Panc1 (cell line): Measurements from ENCODE around the gene ZFP1. TPM values are rescaled to one million over a fixed set of nuclear protein-coding genes. Genes with fewer than 3 reads are reported as not detected.

ENCODE experiments used
- ATAC-seq: fragments of 200-7000 bp; cut with Tn5 transposase; 2 replicates; pipeline ENCODE4 v1.9.1; 2020; ENCODE audit warnings: mild to moderate bottlenecking, moderate library complexity
- BruUV-seq: library from RNA; stranded (reverse); fragments of 400-500 nt; replicated peaks from 2 replicates; lab custom pipeline; 2021; lab: Mats Ljungman, UMichigan
- CTCF ChIA-PET: fragments of 300-600 bp; sonication (Branson Sonifier 250); formaldehyde crosslinking; loops from one replicate; lab custom pipeline; 2022; ENCODE audit warnings: antibody characterized with exemption; lab: Charles Lee
- POLR2A ChIA-PET: fragments of 300-600 bp; sonication (Branson Sonifier 250); formaldehyde crosslinking; loops from one replicate; lab custom pipeline; 2022; ENCODE audit warnings: antibody characterized with exemption; lab: Charles Lee
- DNase-seq: peaks from one replicate; pipeline ENCODE4 v3.0.0-alpha.2; 2010; ENCODE audit warnings: low read depth, low spot score
- H3K27ac ChIP-seq: 2 replicates; pipeline ENCODE4 v1.5.1; 2011; ENCODE audit warnings: mild to moderate bottlenecking, low read length, inconsistent platforms
- H3K27me3 ChIP-seq: fragments of 200-500 bp; sonication (Bioruptor generic); 2 replicates; pipeline ENCODE4 v1.6.0; 2014; ENCODE audit warnings: low read length, inconsistent platforms; ENCODE audit not compliant: control insufficient read depth, insufficient read depth
- H3K36me3 ChIP-seq: fragments of 200-500 bp; sonication (Bioruptor generic); 2 replicates; pipeline ENCODE4 v1.5.1; 2014; ENCODE audit warnings: inconsistent platforms, mild to moderate bottlenecking, low read length, moderate library complexity; ENCODE audit not compliant: control insufficient read depth, insufficient read depth
- H3K4me1 ChIP-seq: 2 replicates; pipeline ENCODE4 v1.5.1; 2011; ENCODE audit warnings: inconsistent platforms, mild to moderate bottlenecking, low read length, moderate library complexity; ENCODE audit not compliant: control insufficient read depth, insufficient read depth
- H3K4me3 ChIP-seq, 2 experiments: 2 replicates each; pipeline ENCODE4 v1.5.1; 2011 to 2012; ENCODE audit warnings: low read depth in 2 of 2, low read length in 2 of 2, mild to moderate bottlenecking in 2 of 2, inconsistent platforms in 1 of 2, moderate library complexity in 1 of 2
- H3K9me3 ChIP-seq: fragments of 200-500 bp; sonication (Bioruptor generic); 2 replicates; pipeline ENCODE4 v1.5.1; 2014; ENCODE audit warnings: low read depth, mild to moderate bottlenecking, inconsistent platforms, low read length, moderate library complexity; ENCODE audit not compliant: control insufficient read depth, insufficient read depth
- POLR2AphosphoS5 ChIP-seq: IDR thresholded peaks from 2 replicates; pipeline ENCODE4 v1.6.1; 2012; ENCODE audit warnings: mild to moderate bottlenecking, low read depth, low read length, moderate library complexity
- SIN3A ChIP-seq: IDR thresholded peaks from 2 replicates; pipeline ENCODE4 v1.6.1; 2012; ENCODE audit warnings: low read depth, mild to moderate bottlenecking, low read length, moderate library complexity, borderline replicate concordance; ENCODE audit not compliant: insufficient read depth
- TCF7L2 ChIP-seq: IDR thresholded peaks from 2 replicates; pipeline ENCODE4 v1.6.1; 2011; ENCODE audit warnings: mild to moderate bottlenecking, low read depth, low read length, inconsistent platforms
- in situ Hi-C: cut with HindIII; loops from 2 replicates; pipeline ENCODE4 v1.10.0; 2016; ENCODE audit warnings: low sequenced_read_pairs, low pct_unique_long_range_greater_than_20kb
- intact Hi-C: fragments of 100-400 bp; cut with micrococcal nuclease; formaldehyde crosslinking; loops from one replicate; pipeline ENCODE4 v1.10.0; 2022; ENCODE audit not compliant: unreplicated experiment
- total RNA-seq: library from RNA; stranded (reverse); gene quantifications from one replicate; pipeline ENCODE4 v1.2.1, GENCODE V29; 2021; ENCODE audit not compliant: unreplicated experiment
- TF ChIP-seq, protein P1 (sequence below): fragments of 450-650 bp; IDR thresholded peaks from 2 replicates; pipeline ENCODE4 v1.5.1; 2017; ENCODE audit warnings: mild to moderate bottlenecking
- TF ChIP-seq, protein P2 (sequence below), 2 experiments: IDR thresholded peaks; 2 replicates each; pipeline ENCODE4 v1.6.1; 2011 to 2012; ENCODE audit warnings: low read depth in 2 of 2, control low read depth in 1 of 2, low read length in 1 of 2, mild to moderate bottlenecking in 1 of 2, moderate library complexity in 1 of 2; ENCODE audit not compliant: insufficient read depth in 1 of 2

ZFP1 gene
- total RNA-seq, 1 experiment from 2014 or later, result 10.0 TPM

DNA sequence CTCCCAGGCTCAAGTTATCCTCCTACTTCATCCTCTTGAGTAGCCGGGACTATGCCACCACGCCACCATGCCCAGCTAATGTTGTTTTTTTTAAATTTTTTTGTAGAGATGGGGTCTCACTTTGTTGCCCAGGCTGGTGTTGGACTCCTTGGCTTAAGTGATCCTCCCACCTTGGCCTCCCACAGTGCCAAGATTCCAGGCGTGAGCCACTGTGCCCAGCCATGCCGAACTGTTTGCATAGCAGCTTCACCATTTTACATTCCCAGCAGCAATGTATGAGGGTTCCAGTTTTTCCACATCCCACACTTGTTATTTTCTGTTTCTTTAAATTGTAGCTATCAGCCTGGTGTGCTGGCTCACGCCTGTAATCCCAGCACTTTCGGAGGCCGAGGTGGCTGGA, 68.3 kb downstream of the ZFP1 start:
- CTCF ChIA-PET, result no interaction called here

DNA sequence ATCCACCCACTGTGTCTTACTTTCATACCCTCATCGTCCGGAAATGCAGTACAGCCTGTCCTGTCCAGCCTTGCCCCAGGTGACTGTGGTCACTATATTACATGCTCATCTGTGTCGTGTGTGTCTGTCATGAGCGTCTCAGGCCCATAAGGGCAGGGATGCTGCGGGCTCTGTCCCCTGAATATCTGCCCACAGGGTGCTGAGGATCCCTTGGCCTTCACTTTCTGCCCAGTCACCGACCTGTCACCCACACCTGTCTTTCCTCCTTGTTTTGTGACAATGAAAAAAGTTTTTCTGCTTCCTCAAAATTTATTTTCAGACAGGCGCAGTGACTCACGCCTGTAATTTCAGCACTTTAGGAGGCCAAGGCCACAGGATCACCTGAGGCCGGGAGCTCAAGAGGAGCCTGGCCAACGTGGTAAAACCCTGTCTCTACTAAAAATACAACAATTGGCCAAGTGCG, 69.1 kb downstream of the ZFP1 start:
- H3K36me3 ChIP-seq, result no peaks in the 10 kb centered on the region
- DNase-seq (no peak), ATAC-seq (no peak)
- no peaks in the 10 kb centered on the region for H3K4me1 ChIP-seq
- H3K4me3 ChIP-seq, result no peak overlapping the region
- BruUV-seq, result no TSS peak
- TF ChIP-seq SIN3A (no peak), POLR2AphosphoS5 (no peak), TCF7L2 (no peak)
- TF ChIP-seq, protein P1, sequence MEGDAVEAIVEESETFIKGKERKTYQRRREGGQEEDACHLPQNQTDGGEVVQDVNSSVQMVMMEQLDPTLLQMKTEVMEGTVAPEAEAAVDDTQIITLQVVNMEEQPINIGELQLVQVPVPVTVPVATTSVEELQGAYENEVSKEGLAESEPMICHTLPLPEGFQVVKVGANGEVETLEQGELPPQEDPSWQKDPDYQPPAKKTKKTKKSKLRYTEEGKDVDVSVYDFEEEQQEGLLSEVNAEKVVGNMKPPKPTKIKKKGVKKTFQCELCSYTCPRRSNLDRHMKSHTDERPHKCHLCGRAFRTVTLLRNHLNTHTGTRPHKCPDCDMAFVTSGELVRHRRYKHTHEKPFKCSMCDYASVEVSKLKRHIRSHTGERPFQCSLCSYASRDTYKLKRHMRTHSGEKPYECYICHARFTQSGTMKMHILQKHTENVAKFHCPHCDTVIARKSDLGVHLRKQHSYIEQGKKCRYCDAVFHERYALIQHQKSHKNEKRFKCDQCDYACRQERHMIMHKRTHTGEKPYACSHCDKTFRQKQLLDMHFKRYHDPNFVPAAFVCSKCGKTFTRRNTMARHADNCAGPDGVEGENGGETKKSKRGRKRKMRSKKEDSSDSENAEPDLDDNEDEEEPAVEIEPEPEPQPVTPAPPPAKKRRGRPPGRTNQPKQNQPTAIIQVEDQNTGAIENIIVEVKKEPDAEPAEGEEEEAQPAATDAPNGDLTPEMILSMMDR, result no peak
- TF ChIP-seq, protein P2, sequence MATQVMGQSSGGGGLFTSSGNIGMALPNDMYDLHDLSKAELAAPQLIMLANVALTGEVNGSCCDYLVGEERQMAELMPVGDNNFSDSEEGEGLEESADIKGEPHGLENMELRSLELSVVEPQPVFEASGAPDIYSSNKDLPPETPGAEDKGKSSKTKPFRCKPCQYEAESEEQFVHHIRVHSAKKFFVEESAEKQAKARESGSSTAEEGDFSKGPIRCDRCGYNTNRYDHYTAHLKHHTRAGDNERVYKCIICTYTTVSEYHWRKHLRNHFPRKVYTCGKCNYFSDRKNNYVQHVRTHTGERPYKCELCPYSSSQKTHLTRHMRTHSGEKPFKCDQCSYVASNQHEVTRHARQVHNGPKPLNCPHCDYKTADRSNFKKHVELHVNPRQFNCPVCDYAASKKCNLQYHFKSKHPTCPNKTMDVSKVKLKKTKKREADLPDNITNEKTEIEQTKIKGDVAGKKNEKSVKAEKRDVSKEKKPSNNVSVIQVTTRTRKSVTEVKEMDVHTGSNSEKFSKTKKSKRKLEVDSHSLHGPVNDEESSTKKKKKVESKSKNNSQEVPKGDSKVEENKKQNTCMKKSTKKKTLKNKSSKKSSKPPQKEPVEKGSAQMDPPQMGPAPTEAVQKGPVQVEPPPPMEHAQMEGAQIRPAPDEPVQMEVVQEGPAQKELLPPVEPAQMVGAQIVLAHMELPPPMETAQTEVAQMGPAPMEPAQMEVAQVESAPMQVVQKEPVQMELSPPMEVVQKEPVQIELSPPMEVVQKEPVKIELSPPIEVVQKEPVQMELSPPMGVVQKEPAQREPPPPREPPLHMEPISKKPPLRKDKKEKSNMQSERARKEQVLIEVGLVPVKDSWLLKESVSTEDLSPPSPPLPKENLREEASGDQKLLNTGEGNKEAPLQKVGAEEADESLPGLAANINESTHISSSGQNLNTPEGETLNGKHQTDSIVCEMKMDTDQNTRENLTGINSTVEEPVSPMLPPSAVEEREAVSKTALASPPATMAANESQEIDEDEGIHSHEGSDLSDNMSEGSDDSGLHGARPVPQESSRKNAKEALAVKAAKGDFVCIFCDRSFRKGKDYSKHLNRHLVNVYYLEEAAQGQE (IDR thresholded peaks at IDR 0.05; ENCODE audit: insufficient read depth in 1 of 2, low read depth in 2 of 2, low read length in 1 of 2), result no peak
- no peaks in the 10 kb centered on the region for H3K9me3 ChIP-seq
- no peak overlapping the region for H3K27ac ChIP-seq
- ChIA-PET POLR2A (interaction anchor here (0.6 kb wide), 1 partner anchor 25 kb away, joined by 5 read pairs; no protein-coding TSS in a partner anchor), CTCF (interaction anchor here (0.7 kb wide), 1 partner anchor 15 kb away, joined by 3 read pairs; no protein-coding TSS in a partner anchor)
- H3K27me3 ChIP-seq, result no peaks in the 10 kb centered on the region
- in situ Hi-C loops (no loop called here), intact Hi-C loops (no loop called here)

More for the DNA sequence above, 68.3 kb downstream of the ZFP1 start:
- POLR2A ChIA-PET, result no interaction called here
- H3K27me3 ChIP-seq, result no peaks in the 10 kb centered on the region
- no peak overlapping the region for H3K4me3 ChIP-seq
- no TSS peak for BruUV-seq
- intact Hi-C loops, result no loop called here
- no peaks in the 10 kb centered on the region for H3K36me3 ChIP-seq
- in situ Hi-C loops, result no loop called here
- DNase-seq, result no peak
- no peak for ATAC-seq
- no peaks in the 10 kb centered on the region for H3K9me3 ChIP-seq
- TF ChIP-seq, protein P1, result no peak
- H3K27ac ChIP-seq, result no peak overlapping the region
- no peaks in the 10 kb centered on the region for H3K4me1 ChIP-seq
